Keratinocyte (primary cell): ENCODE measurements around the gene METTL22. TPM values are rescaled to one million over a fixed set of nuclear protein-coding genes. Genes with fewer than 3 reads are reported as not detected.

Experiments
- DNase-seq: peaks from one replicate; pipeline ENCODE4 v3.0.0-alpha.2; 2011; ENCODE audit warnings: low read depth, missing footprints, low spot score
- FAIRE-seq: peaks from 2 replicates; lab custom pipeline; 2011; peaks lifted over from hg19 to GRCh38; lab: Jason Lieb, UNC
- H2AFZ ChIP-seq: 2 replicates; pipeline ENCODE4 v1.6.0; 2012; ENCODE audit warnings: low read length, control low read depth, inconsistent platforms; ENCODE audit not compliant: control insufficient read depth
- H3K27ac ChIP-seq: 2 replicates; pipeline ENCODE4 v1.5.1; 2011; ENCODE audit warnings: low read length; ENCODE audit not compliant: control insufficient read depth, insufficient read depth
- H3K27me3 ChIP-seq: 3 replicates; pipeline ENCODE4 v1.6.0; 2011; ENCODE audit warnings: low read length; ENCODE audit not compliant: control insufficient read depth, insufficient read depth; ENCODE audit errors: extremely low read depth
- H3K36me3 ChIP-seq, 2 experiments: 2 replicates in 1 of 2; 3 replicates in 1 of 2; pipeline ENCODE4 v1.5.1; 2011; ENCODE audit warnings: low read length in 2 of 2, mild to moderate bottlenecking in 1 of 2; ENCODE audit not compliant: control insufficient read depth in 2 of 2, insufficient read depth in 2 of 2; ENCODE audit errors: extremely low read depth in 1 of 2
- H3K4me1 ChIP-seq: 3 replicates; pipeline ENCODE4 v1.5.1; 2011; ENCODE audit warnings: low read length; ENCODE audit not compliant: control insufficient read depth, insufficient read depth; ENCODE audit errors: extremely low read depth
- H3K4me2 ChIP-seq: 3 replicates; pipeline ENCODE4 v1.6.0; 2011; ENCODE audit warnings: low read depth, low read length; ENCODE audit not compliant: control insufficient read depth, insufficient read depth; ENCODE audit errors: extremely low read depth
- H3K4me3 ChIP-seq, 3 experiments: fragments of 200-600 bp in 1 of 3; sonication (generic) in 1 of 3; 2 replicates in 2 of 3; 3 replicates in 1 of 3; pipeline ENCODE4 v1.5.1; 2011 to 2016; ENCODE audit warnings: low read length in 3 of 3, mild to moderate bottlenecking in 3 of 3, control low read depth in 2 of 3, inconsistent platforms in 1 of 3, low read depth in 1 of 3, mixed read lengths in 1 of 3, mixed run types in 1 of 3, moderate library complexity in 1 of 3; ENCODE audit not compliant: control insufficient read depth in 2 of 3, insufficient read depth in 2 of 3; ENCODE audit errors: extremely low read depth in 1 of 3
- H3K79me2 ChIP-seq: 2 replicates; pipeline ENCODE4 v1.6.0; 2012; ENCODE audit warnings: low read length; ENCODE audit not compliant: control insufficient read depth, insufficient read depth
- H3K9ac ChIP-seq: 3 replicates; pipeline ENCODE4 v1.6.0; 2011; ENCODE audit warnings: low read length; ENCODE audit not compliant: control insufficient read depth, insufficient read depth; ENCODE audit errors: extremely low read depth
- H3K9me1 ChIP-seq: 3 replicates; pipeline ENCODE4 v1.6.0; 2011; ENCODE audit warnings: low read length; ENCODE audit not compliant: control insufficient read depth, insufficient read depth; ENCODE audit errors: extremely low read depth
- H3K9me3 ChIP-seq: 2 replicates; pipeline ENCODE4 v1.5.1; 2012; ENCODE audit warnings: low read depth, low read length; ENCODE audit not compliant: control insufficient read depth
- H4K20me1 ChIP-seq: 3 replicates; pipeline ENCODE4 v1.6.0; 2011; ENCODE audit warnings: low read length; ENCODE audit not compliant: control insufficient read depth, insufficient read depth; ENCODE audit errors: extremely low read depth
- EZH2 ChIP-seq: IDR thresholded peaks from one replicate; pipeline ENCODE4 v1.6.1; 2012; ENCODE audit warnings: inconsistent platforms, mild to moderate bottlenecking, low read length, moderate library complexity
- dilution Hi-C: fragments of 300-500 bp; cut with MboI; formaldehyde crosslinking; loops from one replicate; pipeline ENCODE4 v1.7.0; 2020; ENCODE audit warnings: low sequenced_read_pairs; ENCODE audit not compliant: extremely low pct_ligation_motif_present
- polyA plus RNA-seq, 5 experiments: library from polyadenylated mRNA; depleted of rRNA in 3 of 5; stranded (reverse) in 3 of 5; stranded (forward) in 1 of 5; unstranded in 1 of 5; fragments of >200 nt; gene quantifications; 1 replicate in 1 of 5; 2 replicates in 3 of 5; 3 replicates in 1 of 5; pipeline versions ENCODE4 v1.2.1 to v1.2.3, GENCODE V29; 2011 to 2012; ENCODE audit warnings: missing spikeins in 2 of 5, low read depth in 1 of 5, low replicate concordance in 1 of 5
- TF ChIP-seq, protein P1 (sequence below), 3 experiments: IDR thresholded peaks in 1 of 3; conservative IDR thresholded peaks in 1 of 3; optimal IDR thresholded peaks in 1 of 3; 2 replicates in 2 of 3; 3 replicates in 1 of 3; pipeline versions ENCODE3 to v1.5.1; 2011; ENCODE audit warnings: low read length in 3 of 3, mild to moderate bottlenecking in 3 of 3, moderate library complexity in 2 of 3, control low read depth in 1 of 3, inconsistent platforms in 1 of 3; ENCODE audit not compliant: insufficient read depth in 2 of 3; ENCODE audit errors: extremely low read depth in 1 of 3

The METTL22 gene
- polyA plus RNA-seq, 1 donor (not counting 4 experiments of a cell fraction or from before 2014, with no cell fraction given) = 31.1 TPM

DNA sequence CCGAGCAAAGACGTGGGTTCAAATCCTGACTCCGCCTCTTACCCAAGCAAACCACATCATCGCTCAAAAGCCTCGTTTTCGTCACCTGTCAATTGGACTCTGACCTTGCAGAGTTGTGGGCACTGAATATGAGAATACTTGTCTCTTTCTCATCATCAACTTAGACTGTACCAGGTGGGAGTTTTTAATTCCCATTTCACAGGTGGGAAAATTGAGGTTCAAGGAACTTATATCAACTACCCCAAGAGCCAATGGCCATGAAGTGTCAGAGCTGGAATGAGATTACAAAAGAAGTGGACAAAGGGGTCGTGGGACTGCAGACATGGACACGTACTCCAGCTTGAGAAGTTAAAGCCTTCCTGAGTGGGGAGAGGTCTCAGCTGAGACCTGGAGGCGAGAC, 41.9 kb upstream of the METTL22 start:
- no peaks in the 10 kb centered on the region for H3K4me1 ChIP-seq
- H3K9me1 ChIP-seq = no peaks in the 10 kb centered on the region
- TF ChIP-seq EZH2 = no peak
- TF ChIP-seq, protein P1, sequence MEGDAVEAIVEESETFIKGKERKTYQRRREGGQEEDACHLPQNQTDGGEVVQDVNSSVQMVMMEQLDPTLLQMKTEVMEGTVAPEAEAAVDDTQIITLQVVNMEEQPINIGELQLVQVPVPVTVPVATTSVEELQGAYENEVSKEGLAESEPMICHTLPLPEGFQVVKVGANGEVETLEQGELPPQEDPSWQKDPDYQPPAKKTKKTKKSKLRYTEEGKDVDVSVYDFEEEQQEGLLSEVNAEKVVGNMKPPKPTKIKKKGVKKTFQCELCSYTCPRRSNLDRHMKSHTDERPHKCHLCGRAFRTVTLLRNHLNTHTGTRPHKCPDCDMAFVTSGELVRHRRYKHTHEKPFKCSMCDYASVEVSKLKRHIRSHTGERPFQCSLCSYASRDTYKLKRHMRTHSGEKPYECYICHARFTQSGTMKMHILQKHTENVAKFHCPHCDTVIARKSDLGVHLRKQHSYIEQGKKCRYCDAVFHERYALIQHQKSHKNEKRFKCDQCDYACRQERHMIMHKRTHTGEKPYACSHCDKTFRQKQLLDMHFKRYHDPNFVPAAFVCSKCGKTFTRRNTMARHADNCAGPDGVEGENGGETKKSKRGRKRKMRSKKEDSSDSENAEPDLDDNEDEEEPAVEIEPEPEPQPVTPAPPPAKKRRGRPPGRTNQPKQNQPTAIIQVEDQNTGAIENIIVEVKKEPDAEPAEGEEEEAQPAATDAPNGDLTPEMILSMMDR (optimal IDR thresholded peaks at IDR 0.05 in 1 of 3, IDR thresholded peaks at IDR 0.05 in 1 of 3, conservative IDR thresholded peaks at IDR 0.05 in 1 of 3; ENCODE audit: extremely low read depth in 1 of 3, insufficient read depth in 2 of 3, low read length in 3 of 3) = no peak
- H4K20me1 ChIP-seq = no peaks in the 10 kb centered on the region
- no peak overlapping the region for H2AFZ ChIP-seq
- FAIRE-seq (no peak), DNase-seq (no peak)
- dilution Hi-C loops = no loop called here
- no peaks in the 10 kb centered on the region for H3K9me3 ChIP-seq
- no peak overlapping the region for H3K4me3 ChIP-seq
- no peak overlapping the region for H3K27ac ChIP-seq
- H3K36me3 ChIP-seq = no peaks in the 10 kb centered on the region
- no peaks in the 10 kb centered on the region for H3K27me3 ChIP-seq
- H3K4me2 ChIP-seq = no peak overlapping the region
- H3K79me2 ChIP-seq = no peaks in the 10 kb centered on the region
- no peak overlapping the region for H3K9ac ChIP-seq

DNA sequence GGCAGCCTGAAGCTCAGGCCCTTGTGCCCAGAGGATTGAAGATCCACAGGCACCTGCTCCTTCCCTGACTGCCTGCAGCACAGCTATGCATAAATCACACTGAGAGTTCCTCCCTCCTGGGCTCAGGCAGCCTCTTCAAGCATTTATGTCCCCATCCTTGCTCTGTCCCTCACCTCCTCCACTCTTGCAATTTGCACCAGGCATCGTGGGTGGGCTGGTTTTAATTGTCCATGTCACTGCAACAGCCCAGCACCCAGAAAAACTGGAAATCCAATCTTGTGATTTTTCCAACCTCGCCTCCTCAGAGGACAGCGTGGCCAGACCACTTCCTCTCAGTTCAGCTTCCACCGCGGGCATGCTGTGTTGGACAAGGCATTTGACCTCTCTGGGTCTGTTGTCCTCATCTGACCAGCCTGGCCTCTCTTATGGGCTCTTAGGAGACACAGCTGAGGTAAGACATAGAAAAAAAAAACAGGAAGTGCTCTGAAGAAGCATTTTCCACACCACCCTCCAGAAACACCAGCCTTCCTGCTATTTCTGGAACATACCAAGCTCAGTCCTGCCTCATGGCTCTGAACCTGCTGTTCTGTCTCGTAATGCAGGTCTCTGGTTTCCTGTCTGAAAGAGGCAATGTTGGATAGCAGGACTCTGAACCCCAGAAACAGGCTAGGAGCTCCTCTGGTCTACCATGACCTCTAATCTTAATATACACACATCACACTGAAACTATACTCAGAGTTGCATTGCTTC, 39.5 kb upstream of the METTL22 start:
- Histone ChIP-seq H2AFZ (no peak overlapping the region), H3K9me1 (no peaks in the 10 kb centered on the region), H3K79me2 (no peaks in the 10 kb centered on the region), H3K27ac (no peak overlapping the region), H3K4me2 (no peak overlapping the region), H3K27me3 (peaks cover 5% of the 10 kb centered on the region), H4K20me1 (no peaks in the 10 kb centered on the region), H3K9me3 (no peaks in the 10 kb centered on the region), H3K4me3 (no peak overlapping the region), H3K9ac (no peak overlapping the region), H3K4me1 (no peaks in the 10 kb centered on the region), H3K36me3 (no peaks in the 10 kb centered on the region)
- FAIRE-seq = no peak
- no peak for DNase-seq
- dilution Hi-C loops = no loop called here
- TF ChIP-seq, protein P1 (optimal IDR thresholded peaks at IDR 0.05 in 1 of 3, IDR thresholded peaks at IDR 0.05 in 1 of 3, conservative IDR thresholded peaks at IDR 0.05 in 1 of 3; ENCODE audit: extremely low read depth in 1 of 3, insufficient read depth in 2 of 3, low read length in 3 of 3) = no peak
- TF ChIP-seq EZH2 = no peak
